ENCODE data around the gene SOX6. TPM values are rescaled to one million over a fixed set of nuclear protein-coding genes. Genes with fewer than 3 reads are reported as not detected.

Gene SOX6
- total RNA-seq, 1 donor from 2014 or later, result 13.4 TPM

DNA sequence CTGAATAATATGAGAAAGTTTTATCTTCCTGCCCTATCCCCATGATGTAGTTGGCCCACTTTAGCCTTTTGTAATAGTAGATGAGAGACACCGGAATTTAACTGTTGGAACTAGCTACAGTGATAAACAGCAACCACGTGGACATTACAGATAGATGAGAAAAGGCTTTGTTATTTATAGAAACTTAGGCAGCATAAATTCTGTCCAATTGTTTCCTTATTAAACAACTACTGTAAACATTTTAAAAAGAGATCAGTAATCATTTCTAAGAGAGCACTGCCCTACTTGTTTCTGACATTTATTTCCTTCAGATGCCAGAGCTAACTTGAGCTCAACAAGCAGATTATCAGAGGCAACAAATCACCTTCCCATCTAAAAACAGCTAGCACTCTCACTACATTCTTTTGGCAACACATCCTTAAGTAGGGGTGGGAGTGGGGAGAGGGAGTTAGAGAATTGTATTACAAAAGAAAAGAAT lies 63.1 kb downstream of the SOX6 start:
- Mint-ChIP-seq H3K4me1 (ENCODE audit: unreplicated experiment) (peaks cover 17% of the 10 kb centered on the region), H3K4me3 (ENCODE audit: unreplicated experiment) (no peak overlapping the region), H3K9me3 (ENCODE audit: unreplicated experiment) (no peaks in the 10 kb centered on the region), H3K36me3 (ENCODE audit: unreplicated experiment) (no peaks in the 10 kb centered on the region), H3K27me3 (ENCODE audit: unreplicated experiment) (no peaks in the 10 kb centered on the region), H3K27ac (ENCODE audit: unreplicated experiment) (no peak overlapping the region)
- no peak for DNase-seq (ENCODE audit: extremely low spot score, unreplicated experiment)
- TF ChIP-seq, protein P1, sequence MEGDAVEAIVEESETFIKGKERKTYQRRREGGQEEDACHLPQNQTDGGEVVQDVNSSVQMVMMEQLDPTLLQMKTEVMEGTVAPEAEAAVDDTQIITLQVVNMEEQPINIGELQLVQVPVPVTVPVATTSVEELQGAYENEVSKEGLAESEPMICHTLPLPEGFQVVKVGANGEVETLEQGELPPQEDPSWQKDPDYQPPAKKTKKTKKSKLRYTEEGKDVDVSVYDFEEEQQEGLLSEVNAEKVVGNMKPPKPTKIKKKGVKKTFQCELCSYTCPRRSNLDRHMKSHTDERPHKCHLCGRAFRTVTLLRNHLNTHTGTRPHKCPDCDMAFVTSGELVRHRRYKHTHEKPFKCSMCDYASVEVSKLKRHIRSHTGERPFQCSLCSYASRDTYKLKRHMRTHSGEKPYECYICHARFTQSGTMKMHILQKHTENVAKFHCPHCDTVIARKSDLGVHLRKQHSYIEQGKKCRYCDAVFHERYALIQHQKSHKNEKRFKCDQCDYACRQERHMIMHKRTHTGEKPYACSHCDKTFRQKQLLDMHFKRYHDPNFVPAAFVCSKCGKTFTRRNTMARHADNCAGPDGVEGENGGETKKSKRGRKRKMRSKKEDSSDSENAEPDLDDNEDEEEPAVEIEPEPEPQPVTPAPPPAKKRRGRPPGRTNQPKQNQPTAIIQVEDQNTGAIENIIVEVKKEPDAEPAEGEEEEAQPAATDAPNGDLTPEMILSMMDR (IDR thresholded peaks at IDR 0.05), result no peak

DNA sequence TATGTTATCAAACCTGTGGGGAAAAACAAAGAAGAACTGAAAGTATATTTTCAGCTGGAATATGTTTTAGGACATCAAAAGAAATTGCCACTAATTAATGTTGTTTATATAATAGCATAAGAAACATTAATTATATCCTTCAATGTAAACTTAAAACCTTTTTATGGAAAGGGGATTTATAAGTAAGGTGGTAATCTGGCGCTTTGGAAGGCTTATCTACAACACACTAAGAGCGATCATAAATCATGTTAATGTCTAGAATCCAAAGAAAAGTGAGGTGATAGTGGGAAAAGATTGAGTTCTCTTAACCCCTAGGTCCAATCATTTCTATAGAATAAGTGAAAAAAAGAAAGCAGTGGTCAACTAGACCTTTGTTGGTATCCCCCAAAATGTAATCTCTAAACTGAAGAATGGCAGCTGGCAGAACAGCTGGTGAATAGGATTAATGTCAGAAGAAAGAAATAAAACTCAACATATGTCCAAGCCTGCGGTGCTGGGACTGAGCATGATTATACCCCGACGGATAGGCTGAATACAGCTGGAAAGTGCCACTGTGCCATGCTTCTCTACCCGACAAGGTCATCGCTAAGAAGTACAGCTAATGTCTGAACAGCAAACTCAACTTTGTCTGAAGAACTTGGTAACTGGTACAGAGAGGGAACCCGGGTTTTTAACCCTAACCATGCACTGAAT lies 64.0 kb downstream of the SOX6 start:
- TF ChIP-seq, protein P1 (IDR thresholded peaks at IDR 0.05), result no peak
- peaks cover 8% of the 10 kb centered on the region for H3K4me1 Mint-ChIP-seq (ENCODE audit: unreplicated experiment)
- no peaks in the 10 kb centered on the region for H3K9me3 Mint-ChIP-seq (ENCODE audit: unreplicated experiment)
- H3K27ac Mint-ChIP-seq (ENCODE audit: unreplicated experiment), result no peak overlapping the region
- DNase-seq (ENCODE audit: extremely low spot score, unreplicated experiment), result no peak
- H3K4me3 Mint-ChIP-seq (ENCODE audit: unreplicated experiment), result no peak overlapping the region
- no peaks in the 10 kb centered on the region for H3K36me3 Mint-ChIP-seq (ENCODE audit: unreplicated experiment)
- H3K27me3 Mint-ChIP-seq (ENCODE audit: unreplicated experiment), result no peaks in the 10 kb centered on the region

DNA sequence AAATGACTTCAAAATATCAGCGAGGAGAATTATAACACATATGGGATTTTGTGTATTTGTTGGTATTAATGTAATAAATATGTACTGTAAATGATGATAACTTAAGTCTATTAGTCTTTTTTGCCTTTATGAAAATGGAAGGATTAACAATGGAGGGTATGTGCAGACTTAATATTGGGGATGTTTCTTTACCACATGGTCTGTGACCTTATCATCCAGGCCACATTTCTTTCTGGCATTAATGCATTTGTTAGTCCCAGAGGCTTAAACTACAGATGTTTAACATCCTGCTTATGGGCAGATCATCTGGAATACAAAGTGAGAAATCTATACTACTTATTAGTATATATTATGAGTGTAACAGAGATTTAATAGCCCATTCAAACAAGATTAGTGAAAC lies 64.6 kb downstream of the SOX6 start:
- H3K4me1 Mint-ChIP-seq (ENCODE audit: unreplicated experiment), result peaks cover 6% of the 10 kb centered on the region
- TF ChIP-seq, protein P1 (IDR thresholded peaks at IDR 0.05), result no peak
- no peak for DNase-seq (ENCODE audit: extremely low spot score, unreplicated experiment)
- H3K4me3 Mint-ChIP-seq (ENCODE audit: unreplicated experiment), result no peak overlapping the region
- no peaks in the 10 kb centered on the region for H3K27me3 Mint-ChIP-seq (ENCODE audit: unreplicated experiment)
- H3K27ac Mint-ChIP-seq (ENCODE audit: unreplicated experiment), result no peak overlapping the region
- no peaks in the 10 kb centered on the region for H3K9me3 Mint-ChIP-seq (ENCODE audit: unreplicated experiment)
- H3K36me3 Mint-ChIP-seq (ENCODE audit: unreplicated experiment), result no peaks in the 10 kb centered on the region

DNA sequence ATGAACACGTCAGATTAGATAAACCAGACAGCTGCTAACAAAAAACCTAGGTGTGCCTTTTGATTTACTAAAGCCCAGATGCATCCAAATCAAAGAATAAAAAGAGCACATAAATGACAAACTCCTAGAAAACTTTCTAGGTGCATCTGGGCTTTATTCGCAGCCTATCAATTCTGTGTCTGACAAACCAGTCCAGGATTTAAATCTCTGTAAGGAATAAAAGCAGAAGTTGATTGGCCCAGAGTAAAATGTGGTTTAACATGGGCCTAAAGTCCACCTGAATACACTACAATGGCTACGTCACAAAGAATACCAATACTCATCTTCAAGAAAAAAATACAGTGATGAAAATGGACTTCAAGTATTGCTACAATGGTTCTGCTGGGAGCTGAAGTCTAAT lies 66.8 kb downstream of the SOX6 start:
- Mint-ChIP-seq H3K4me3 (ENCODE audit: unreplicated experiment) (no peak overlapping the region), H3K27me3 (ENCODE audit: unreplicated experiment) (no peaks in the 10 kb centered on the region), H3K4me1 (ENCODE audit: unreplicated experiment) (peaks cover 6% of the 10 kb centered on the region), H3K27ac (ENCODE audit: unreplicated experiment) (no peak overlapping the region), H3K36me3 (ENCODE audit: unreplicated experiment) (no peaks in the 10 kb centered on the region), H3K9me3 (ENCODE audit: unreplicated experiment) (no peaks in the 10 kb centered on the region)
- TF ChIP-seq, protein P1 (IDR thresholded peaks at IDR 0.05), result no peak
- DNase-seq (ENCODE audit: extremely low spot score, unreplicated experiment), result no peak

DNA sequence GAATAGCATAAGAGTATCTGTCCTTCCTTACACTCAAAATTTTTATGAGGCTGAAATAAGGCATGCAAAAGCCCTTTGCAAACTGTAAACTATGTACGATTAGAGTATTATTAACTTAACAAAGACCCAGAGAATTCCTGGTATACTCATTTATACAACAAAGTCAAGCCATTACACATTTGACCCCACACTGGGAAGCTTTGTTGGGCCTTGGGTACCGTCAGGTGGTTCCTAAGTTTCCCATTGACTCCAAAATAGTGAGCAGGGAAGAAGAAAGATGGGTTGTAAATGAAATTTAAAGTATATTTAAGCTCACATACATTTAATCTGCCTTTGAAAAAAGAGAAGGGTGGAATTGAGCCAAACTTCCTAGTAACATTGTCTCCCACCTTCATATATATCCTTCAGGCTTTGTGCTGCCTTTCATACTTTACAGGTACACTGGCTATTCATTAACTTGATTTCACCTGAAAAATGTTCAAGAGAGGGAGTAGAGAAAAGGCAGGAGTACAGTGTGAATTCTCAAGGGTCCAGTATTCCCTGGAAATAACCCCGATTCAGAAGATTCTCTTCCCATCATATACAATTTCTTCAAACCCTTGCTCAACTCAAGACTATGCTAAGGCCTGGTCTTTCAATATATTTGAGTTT lies 68.6 kb downstream of the SOX6 start:
- no peak overlapping the region for H3K27ac Mint-ChIP-seq (ENCODE audit: unreplicated experiment)
- TF ChIP-seq, protein P1 (IDR thresholded peaks at IDR 0.05), result no peak
- H3K4me3 Mint-ChIP-seq (ENCODE audit: unreplicated experiment), result no peak overlapping the region
- H3K27me3 Mint-ChIP-seq (ENCODE audit: unreplicated experiment), result no peaks in the 10 kb centered on the region
- no peaks in the 10 kb centered on the region for H3K4me1 Mint-ChIP-seq (ENCODE audit: unreplicated experiment)
- no peaks in the 10 kb centered on the region for H3K9me3 Mint-ChIP-seq (ENCODE audit: unreplicated experiment)
- H3K36me3 Mint-ChIP-seq (ENCODE audit: unreplicated experiment), result no peaks in the 10 kb centered on the region
- no peak for DNase-seq (ENCODE audit: extremely low spot score, unreplicated experiment)
